Stomach (tissue), 4 donors: Measurements from ENCODE around the gene NPAS2.

Experiments used
- CTCF ChIP-seq, 7 experiments: fragments of 450-650 bp in 4 of 7; fragments of 200-600 bp in 3 of 7; sonication (generic) in 3 of 7; IDR thresholded peaks; one replicate each; pipeline ENCODE4 v1.5.1; 2016 to 2019; ENCODE audit warnings: antibody characterized with exemption in 7 of 7, control low read depth in 2 of 7, mild to moderate bottlenecking in 1 of 7
- EP300 ChIP-seq: sonication (generic); formaldehyde crosslinking; IDR thresholded peaks from one replicate; pipeline ENCODE4 v1.6.1; 2017; ENCODE audit warnings: antibody characterized with exemption
- POLR2A ChIP-seq, 4 donors: fragments of 450-650 bp; IDR thresholded peaks; one replicate each; pipeline ENCODE4 v1.6.1; 2016; ENCODE audit warnings: antibody characterized with exemption in 4 of 4, control low read depth in 2 of 4, mild to moderate bottlenecking in 1 of 4, moderate library complexity in 1 of 4
- POLR2AphosphoS5 ChIP-seq, 3 donors: sonication (generic); formaldehyde crosslinking; IDR thresholded peaks; one replicate each; pipeline ENCODE4 v1.6.1; 2016; ENCODE audit warnings: antibody characterized with exemption in 3 of 3

DNA sequence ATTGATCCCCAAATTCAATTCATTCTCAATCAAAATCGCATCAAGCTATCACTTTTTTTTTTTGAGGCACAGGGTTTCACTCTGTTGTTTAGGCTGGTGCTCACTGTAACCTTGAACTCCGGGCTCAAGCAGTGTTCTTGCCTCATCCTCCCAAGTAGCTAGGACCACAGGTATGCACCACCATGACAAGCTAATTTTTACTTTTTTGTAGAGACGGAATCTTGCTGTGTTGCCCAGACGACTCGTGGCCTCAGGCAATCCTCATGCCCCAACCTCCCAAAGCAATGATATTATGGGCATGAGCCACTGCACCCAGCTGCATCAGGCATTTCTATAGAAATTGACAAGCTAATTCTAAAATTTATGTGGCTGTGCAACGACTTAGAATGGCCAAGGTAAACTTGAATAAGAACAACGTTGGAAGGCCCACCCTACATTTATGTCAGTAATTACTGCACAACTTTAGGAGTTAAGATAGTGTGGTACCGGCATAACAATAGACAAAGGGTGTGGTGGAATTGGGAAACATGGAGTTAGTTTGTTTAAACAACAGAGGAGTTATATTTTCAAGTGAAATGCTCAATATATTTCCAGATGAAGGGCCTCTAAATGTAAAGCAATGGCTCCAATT lies 78.2 kb downstream of the NPAS2 start:
- TF ChIP-seq EP300 (no peak), CTCF (IDR thresholded peaks at IDR 0.05) (no peak), POLR2A (IDR thresholded peaks at IDR 0.05) (no peak), POLR2AphosphoS5 (IDR thresholded peaks at IDR 0.05) (no peak)
